HL-60 (cell line): ENCODE data around the gene CSRP2.

ENCODE experiments used
- DNase-seq, 2 experiments: peaks; one replicate each; pipeline ENCODE4 v3.0.0-alpha.2; 2010 to 2020; ENCODE audit warnings: low read depth in 1 of 2, low spot score in 1 of 2
- H3K27ac ChIP-seq: fragments of 250-450 bp; sonication (Bioruptor Pico); replicated peaks from 2 replicates; pipeline ENCODE4 v1.5.1; 2020; ENCODE audit warnings: mild to moderate bottlenecking, moderate library complexity
- H3K27me3 ChIP-seq: fragments of 250-450 bp; sonication (Bioruptor Pico); 2 replicates; pipeline ENCODE4 v1.5.1; 2021; ENCODE audit warnings: mild to moderate bottlenecking, moderate library complexity; ENCODE audit not compliant: insufficient read depth, poor library complexity, severe bottlenecking
- H3K4me3 ChIP-seq: replicated peaks from 2 replicates; pipeline ENCODE4 v1.5.1; 2011; ENCODE audit warnings: mild to moderate bottlenecking, control low read depth, low read length; ENCODE audit not compliant: insufficient read depth
- CTCF ChIP-seq: IDR thresholded peaks from one replicate; pipeline ENCODE4 v1.5.1; 2011; ENCODE audit warnings: low read length, control low read depth, inconsistent platforms; ENCODE audit not compliant: insufficient read depth
- GABPA ChIP-seq: IDR thresholded peaks from 2 replicates; pipeline ENCODE4 v1.6.1; 2012; ENCODE audit warnings: low read depth
- POLR2AphosphoS5 ChIP-seq: IDR thresholded peaks from 2 replicates; pipeline ENCODE4 v1.6.1; 2012; ENCODE audit warnings: low read depth
- REST ChIP-seq: IDR thresholded peaks from 2 replicates; pipeline ENCODE4 v1.6.1; 2012; ENCODE audit warnings: low read depth; ENCODE audit not compliant: insufficient replicate concordance
- SPI1 ChIP-seq: IDR thresholded peaks from 2 replicates; pipeline ENCODE4 v1.6.1; 2012; ENCODE audit warnings: low read depth, mild to moderate bottlenecking, borderline replicate concordance

Gene CSRP2

GRCh38 chr12:76864791-76865400, 13.9 kb downstream of the CSRP2 start:
- no peak for DNase-seq
- Histone ChIP-seq H3K4me3 (no peak overlapping the region), H3K27ac (no peak overlapping the region), H3K27me3 (no peaks in the 10 kb centered on the region)
- TF ChIP-seq GABPA = no peak
- TF ChIP-seq SPI1 = no peak
- TF ChIP-seq POLR2AphosphoS5 = no peak
- TF ChIP-seq REST = no peak
- no peak for TF ChIP-seq CTCF

GRCh38 chr12:76863837-76864236, 15.0 kb downstream of the CSRP2 start:
- H3K27me3 ChIP-seq = no peaks in the 10 kb centered on the region
- H3K27ac ChIP-seq = no peak overlapping the region
- TF ChIP-seq REST (no peak), CTCF (no peak), POLR2AphosphoS5 (no peak), GABPA (no peak), SPI1 (no peak)
- H3K4me3 ChIP-seq = no peak overlapping the region
- DNase-seq = no peak

- TF ChIP-seq SPI1 (no peak), POLR2AphosphoS5 (no peak), REST (no peak), GABPA (no peak), CTCF (no peak)
- DNase-seq = no peak
- no peak overlapping the region for H3K27ac ChIP-seq
Measured at GRCh38 chr12:76863005-76863670, 15.7 kb downstream of the CSRP2 start.

More at GRCh38 chr12:76863005-76863670, 15.7 kb downstream of the CSRP2 start:
- H3K27me3 ChIP-seq = no peaks in the 10 kb centered on the region
- no peak overlapping the region for H3K4me3 ChIP-seq
